Prostate gland (tissue), 2 donors: Measurements from ENCODE around the gene CIC. TPM values are rescaled to one million over a fixed set of nuclear protein-coding genes. Genes with fewer than 3 reads are reported as not detected.
A peak's percentile ranks its signal among the peaks of the same experiment; 100 is the strongest.

Source experiments
- DNase-seq: peaks from one replicate; pipeline ENCODE4 v3.0.0-alpha.2; 2019; ENCODE audit warnings: low spot score
- H3K27ac ChIP-seq, 2 donors: fragments of 200-600 bp; sonication (generic); 2 replicates each; pipeline ENCODE4 v1.5.1; 2017 to 2019
- H3K27me3 ChIP-seq: fragments of 200-600 bp; sonication (generic); replicated peaks from 2 replicates; pipeline ENCODE4 v1.5.1; 2019; ENCODE audit not compliant: insufficient read depth
- H3K36me3 ChIP-seq, 2 donors: fragments of 200-600 bp; sonication (generic); 1 replicate in 1 of 2; 2 replicates in 1 of 2; pipeline versions ENCODE4 v1.5.1 to v1.8.1; 2017 to 2019
- H3K4me1 ChIP-seq: fragments of 200-600 bp; sonication (generic); replicated peaks from 2 replicates; pipeline ENCODE4 v1.5.1; 2019
- H3K4me3 ChIP-seq, 2 donors: fragments of 200-600 bp; sonication (generic); 2 replicates each; pipeline ENCODE4 v1.5.1; 2017 to 2019
- H3K9me3 ChIP-seq: fragments of 200-600 bp; sonication (generic); 2 replicates; pipeline ENCODE4 v1.5.1; 2017
- CTCF ChIP-seq, 4 experiments: fragments of 200-600 bp in 2 of 4; fragments of 450-650 bp in 2 of 4; sonication (generic) in 2 of 4; IDR thresholded peaks; 1 replicate in 3 of 4; 2 replicates in 1 of 4; pipeline ENCODE4 v1.5.1; 2016 to 2019; ENCODE audit warnings: antibody characterized with exemption in 4 of 4, mild to moderate bottlenecking in 2 of 4, moderate library complexity in 2 of 4
- POLR2A ChIP-seq: fragments of 450-650 bp; IDR thresholded peaks from one replicate; pipeline ENCODE4 v1.6.1; 2016; ENCODE audit warnings: antibody characterized with exemption, mild to moderate bottlenecking
- POLR2AphosphoS5 ChIP-seq: sonication (generic); formaldehyde crosslinking; IDR thresholded peaks from one replicate; pipeline ENCODE4 v1.6.1; 2017; ENCODE audit warnings: antibody characterized with exemption
- WGBS: methylation state at CpG from one replicate; pipeline ENCODE4 v1.1.5; 2018; 5-methylcytosine and 5-hydroxymethylcytosine counted together
- intact Hi-C: fragments of 100-400 bp; cut with DNase I; formaldehyde crosslinking; loops from one replicate; pipeline ENCODE4 v1.14.2; 2022
- total RNA-seq, 2 donors: library from RNA; depleted of rRNA; stranded (reverse); fragments of >200 nt; gene quantifications; one replicate each; pipeline ENCODE4 v1.1.0, GENCODE V29; 2016

The CIC gene
- total RNA-seq, 2 donors from 2014 or later, result 64.6 to 145 TPM

- peak overlapping the region; percentile 95 to 99 for H3K27ac ChIP-seq
Measured at GRCh38 chr19:42271861-42272534, 2.9 kb downstream of the CIC start.

DNA sequence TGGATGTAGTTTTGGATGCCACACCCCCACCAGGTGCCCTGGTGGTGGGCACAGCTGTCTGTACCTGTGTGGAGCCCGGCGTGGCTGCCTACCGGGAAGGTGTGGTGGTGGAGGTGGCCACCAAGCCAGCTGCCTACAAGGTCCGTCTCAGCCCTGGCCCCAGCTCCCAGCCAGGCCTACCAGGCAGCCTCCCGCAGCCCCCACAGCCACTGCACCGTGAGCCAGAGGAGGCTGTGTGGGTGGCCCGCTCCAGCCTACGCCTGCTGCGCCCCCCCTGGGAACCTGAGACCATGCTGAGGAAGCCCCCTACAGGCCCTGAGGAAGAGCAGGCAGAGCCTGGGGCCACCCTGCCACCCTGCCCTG lies 3.5 kb downstream of the CIC start:
- Histone ChIP-seq H3K9me3 (no peaks in the 10 kb centered on the region), H3K27me3 (no peaks in the 10 kb centered on the region), H3K27ac (no peak overlapping the region), H3K4me1 (peaks cover 10% of the 10 kb centered on the region), H3K36me3 (peaks cover 15 to 17% of the 10 kb centered on the region in 2 donors), H3K4me3 (no peak overlapping the region)
- DNase-seq, result no peak
- intact Hi-C loops, result no loop called here
- 68% methylated on average over 4 of the region's 9 CpGs for WGBS
- no peak for TF ChIP-seq POLR2AphosphoS5

More at GRCh38 chr19:42271861-42272534, 2.9 kb downstream of the CIC start:
- H3K36me3 ChIP-seq, result peaks cover 15 to 17% of the 10 kb centered on the region in 2 donors
- TF ChIP-seq POLR2A, result no peak
- no peak for TF ChIP-seq POLR2AphosphoS5
- TF ChIP-seq CTCF (IDR thresholded peaks at IDR 0.05), result no peak
- 86% methylated on average over 21 of the region's 35 CpGs for WGBS
- DNase-seq, result no peak
- H3K9me3 ChIP-seq, result no peaks in the 10 kb centered on the region
- no peak overlapping the region for H3K4me3 ChIP-seq
- H3K4me1 ChIP-seq, result peaks cover 10% of the 10 kb centered on the region
- intact Hi-C loops, result no loop called here
- no peaks in the 10 kb centered on the region for H3K27me3 ChIP-seq

GRCh38 chr19:42272989-42273406 lies 3.9 kb downstream of the CIC start:
- no peaks in the 10 kb centered on the region for H3K9me3 ChIP-seq
- TF ChIP-seq POLR2AphosphoS5 (no peak), POLR2A (no peak), CTCF (IDR thresholded peaks at IDR 0.05) (no peak)
- DNase-seq, result no peak
- H3K36me3 ChIP-seq, result peaks cover 15 to 17% of the 10 kb centered on the region in 2 donors
- intact Hi-C loops, result no loop called here
- no peaks in the 10 kb centered on the region for H3K27me3 ChIP-seq
- H3K4me3 ChIP-seq, result no peak overlapping the region
- no peak overlapping the region for H3K27ac ChIP-seq
- 94% methylated on average over 22 of the region's 23 CpGs for WGBS
- peaks cover 10% of the 10 kb centered on the region for H3K4me1 ChIP-seq

- 89% methylated on average over 43 of the region's 43 CpGs for WGBS
- intact Hi-C loops, result no loop called here
Measured at GRCh38 chr19:42273407-42274064, 4.5 kb downstream of the CIC start.

More at GRCh38 chr19:42273407-42274064, 4.5 kb downstream of the CIC start:
- Histone ChIP-seq H3K27ac (no peak overlapping the region), H3K27me3 (no peaks in the 10 kb centered on the region), H3K4me1 (peaks cover 14% of the 10 kb centered on the region), H3K9me3 (no peaks in the 10 kb centered on the region), H3K36me3 (peaks cover 15 to 17% of the 10 kb centered on the region in 2 donors), H3K4me3 (no peak overlapping the region)
- no peak for DNase-seq
- TF ChIP-seq CTCF (IDR thresholded peaks at IDR 0.05) (no peak), POLR2A (no peak), POLR2AphosphoS5 (no peak)
